Fibroblast of the aortic adventitia (primary cell): ENCODE results near the gene CPT1B. TPM values are rescaled to one million over a fixed set of nuclear protein-coding genes. Genes with fewer than 3 reads are reported as not detected.
A peak's percentile ranks its signal among the peaks of the same experiment; 100 is the strongest.
"Not testable (repeated sequence)": the region's sequence is repeated elsewhere in the genome, so short reads cannot be mapped to it uniquely, and the experiment has no call there.

Experiments used
- DNase-seq: peaks from one replicate; pipeline ENCODE4 v3.0.0-alpha.2; 2010; ENCODE audit warnings: low read depth
- H3K4me3 ChIP-seq: 2 replicates; pipeline ENCODE4 v1.5.1; 2011; ENCODE audit warnings: low read depth, mild to moderate bottlenecking, control low read depth, low read length, moderate library complexity
- CTCF ChIP-seq: IDR thresholded peaks from 2 replicates; pipeline ENCODE4 v1.5.1; 2011; ENCODE audit warnings: mild to moderate bottlenecking, low read length, control low read depth, inconsistent platforms; ENCODE audit not compliant: insufficient read depth
- total RNA-seq: library from RNA; depleted of rRNA; stranded (reverse); fragments of >200 nt; gene quantifications from 2 replicates; pipeline ENCODE4 v1.2.3, GENCODE V29; 2012; ENCODE audit warnings: low replicate concordance

Gene CPT1B
- total RNA-seq, 1 donor, result 1.1 TPM

GRCh38 chr22:50523806-50524675 is 54.2 kb downstream of the CPT1B start:
- no peak for DNase-seq

GRCh38 chr22:50523458-50523805 is 54.8 kb downstream of the CPT1B start:
- TF ChIP-seq CTCF, result no peak
- H3K4me3 ChIP-seq, result no peak overlapping the region
- no peak for DNase-seq

More at GRCh38 chr22:50523806-50524675, 54.2 kb downstream of the CPT1B start:
- peak overlapping the region; percentile 77 for H3K4me3 ChIP-seq
- no peak for TF ChIP-seq CTCF

- no peak overlapping the region for H3K4me3 ChIP-seq
- TF ChIP-seq CTCF, result no peak
- DNase-seq, result no peak
Measured at GRCh38 chr22:50522806-50523438, 55.3 kb downstream of the CPT1B start.

- H3K4me3 ChIP-seq, result no peak overlapping the region
- DNase-seq, result no peak
- TF ChIP-seq CTCF, result no peak
Measured at GRCh38 chr22:50522208-50522805, 55.9 kb downstream of the CPT1B start.

- DNase-seq, result no peak
- no peak for TF ChIP-seq CTCF
- H3K4me3 ChIP-seq, result no peak overlapping the region
Measured at GRCh38 chr22:50521710-50522109, 56.5 kb downstream of the CPT1B start.

GRCh38 chr22:50520826-50521453 is 57.3 kb downstream of the CPT1B start:
- TF ChIP-seq CTCF, result no peak

GRCh38 chr22:50520184-50520583 is 58.0 kb downstream of the CPT1B start:
- not testable (repeated sequence) for H3K4me3 ChIP-seq, DNase-seq

More at GRCh38 chr22:50520826-50521453, 57.3 kb downstream of the CPT1B start:
- DNase-seq, result no peak
- H3K4me3 ChIP-seq, result no peak overlapping the region
